IMR-90 (cell line): ENCODE measurements around the gene KCNJ6. TPM values are rescaled to one million over a fixed set of nuclear protein-coding genes. Genes with fewer than 3 reads are reported as not detected.

Experiments
- ATAC-seq: fragments of 200-7000 bp; cut with Tn5 transposase; 2 replicates; pipeline ENCODE4 v1.9.1; 2020; ENCODE audit warnings: low read depth, mild to moderate bottlenecking, moderate library complexity
- BruUV-seq: library from RNA; stranded (reverse); fragments of 400-500 nt; replicated peaks from 2 replicates; lab custom pipeline; 2021; lab: Mats Ljungman, UMichigan
- CTCF ChIA-PET: fragments of 300-600 bp; formaldehyde crosslinking; extraction: SDS; loops from one replicate; lab custom pipeline; 2021; ENCODE audit warnings: antibody characterized with exemption; lab: Yijun Ruan, JAX
- POLR2A ChIA-PET: fragments of 300-600 bp; sonication (Branson Sonifier 250); formaldehyde crosslinking; loops from one replicate; lab custom pipeline; 2022; ENCODE audit warnings: antibody characterized with exemption; ENCODE audit not compliant: unreplicated experiment; lab: Charles Lee
- DNase-seq: peaks from one replicate; pipeline ENCODE4 v3.0.0; 2013
- H2AFZ ChIP-seq: replicated peaks from 2 replicates; pipeline ENCODE3; 2013; ENCODE audit warnings: low read length, mild to moderate bottlenecking; ENCODE audit not compliant: poor library complexity
- H2AK5ac ChIP-seq: 2 replicates; pipeline ENCODE4 v1.6.1; 2013; ENCODE audit warnings: low read depth, low read length, inconsistent platforms
- H2AK9ac ChIP-seq: replicated peaks from 2 replicates; pipeline ENCODE3; 2013; ENCODE audit warnings: mild to moderate bottlenecking, low read depth, low read length, moderate library complexity; ENCODE audit not compliant: poor library complexity
- H2BK120ac ChIP-seq: 2 replicates; pipeline ENCODE4 v1.6.1; 2013; ENCODE audit warnings: low read depth, low read length, inconsistent platforms
- H2BK15ac ChIP-seq: 3 replicates; pipeline ENCODE4 v1.6.1; 2013; ENCODE audit warnings: low read depth, low read length, inconsistent platforms
- H2BK20ac ChIP-seq: 2 replicates; pipeline ENCODE4 v1.6.1; 2013; ENCODE audit warnings: low read depth, mild to moderate bottlenecking, inconsistent platforms, low read length, moderate library complexity
- H2BK5ac ChIP-seq: 2 replicates; pipeline ENCODE4 v1.6.1; 2013; ENCODE audit warnings: mild to moderate bottlenecking, low read depth, low read length, inconsistent platforms; ENCODE audit not compliant: poor library complexity, severe bottlenecking
- H3K14ac ChIP-seq: replicated peaks from 2 replicates; pipeline ENCODE4 v1.6.1; 2013; ENCODE audit warnings: low read depth, low read length, inconsistent platforms
- H3K18ac ChIP-seq: 2 replicates; pipeline ENCODE4 v1.6.1; 2013; ENCODE audit warnings: low read depth, low read length, control low read depth
- H3K23ac ChIP-seq: 2 replicates; pipeline ENCODE4 v1.6.1; 2013; ENCODE audit warnings: low read depth, low read length, inconsistent platforms
- H3K27ac ChIP-seq: 2 replicates; pipeline ENCODE4 v1.5.1; 2013; ENCODE audit warnings: mild to moderate bottlenecking, control low read depth, low read length; ENCODE audit not compliant: insufficient read depth
- H3K27me3 ChIP-seq: 2 replicates; pipeline ENCODE4 v1.6.1; 2013; ENCODE audit warnings: low read length; ENCODE audit not compliant: control insufficient read depth, insufficient read depth
- H3K36me3 ChIP-seq: 2 replicates; pipeline ENCODE4 v1.6.1; 2013; ENCODE audit warnings: low read length, mixed read lengths; ENCODE audit not compliant: control insufficient read depth, insufficient read depth
- H3K4ac ChIP-seq: 2 replicates; pipeline ENCODE4 v1.6.1; 2013; ENCODE audit warnings: low read depth, low read length, inconsistent platforms
- H3K4me1 ChIP-seq: 2 replicates; pipeline ENCODE4 v1.6.1; 2013; ENCODE audit warnings: low read length, mixed read lengths; ENCODE audit not compliant: control insufficient read depth, insufficient read depth
- H3K4me2 ChIP-seq: 2 replicates; pipeline ENCODE4 v1.6.1; 2013; ENCODE audit warnings: low read depth, mild to moderate bottlenecking, control low read depth, low read length, moderate library complexity
- H3K4me3 ChIP-seq: 2 replicates; pipeline ENCODE4 v1.5.1; 2013; ENCODE audit warnings: low read depth, mild to moderate bottlenecking, control low read depth, low read length, moderate library complexity; ENCODE audit not compliant: insufficient read depth
- H3K56ac ChIP-seq: 2 replicates; pipeline ENCODE4 v1.6.1; 2013; ENCODE audit warnings: low read length, inconsistent platforms; ENCODE audit not compliant: insufficient read depth; ENCODE audit errors: extremely low read depth
- H3K79me1 ChIP-seq, 2 experiments: 2 replicates each; pipeline ENCODE4 v1.6.1; 2013; ENCODE audit warnings: low read length in 2 of 2, inconsistent platforms in 1 of 2, low read depth in 1 of 2
- H3K9ac ChIP-seq: 2 replicates; pipeline ENCODE4 v1.6.1; 2013; ENCODE audit warnings: low read depth, low read length, control low read depth
- H3K9me1 ChIP-seq: 2 replicates; pipeline ENCODE4 v1.6.1; 2013; ENCODE audit warnings: low read length, inconsistent platforms; ENCODE audit not compliant: insufficient read depth
- H3K9me3 ChIP-seq: 2 replicates; pipeline ENCODE4 v1.6.1; 2013; ENCODE audit warnings: low read length; ENCODE audit not compliant: control insufficient read depth, insufficient read depth
- H4K20me1 ChIP-seq: 2 replicates; pipeline ENCODE4 v1.6.1; 2013; ENCODE audit warnings: low read length, inconsistent platforms; ENCODE audit not compliant: insufficient read depth
- H4K5ac ChIP-seq: 2 replicates; pipeline ENCODE4 v1.6.1; 2013; ENCODE audit warnings: mild to moderate bottlenecking, low read depth, low read length, control low read depth
- H4K8ac ChIP-seq, 2 experiments: 2 replicates each; pipeline ENCODE4 v1.6.1; 2013; ENCODE audit warnings: low read depth in 2 of 2, low read length in 2 of 2, control low read depth in 1 of 2, inconsistent platforms in 1 of 2
- H4K91ac ChIP-seq: 2 replicates; pipeline ENCODE4 v1.6.1; 2013; ENCODE audit warnings: low read depth, low read length, inconsistent platforms; ENCODE audit not compliant: insufficient read depth
- BHLHE40 ChIP-seq: fragments of 150-350 bp; IDR thresholded peaks from 2 replicates; pipeline ENCODE4 v1.6.1; 2016; ENCODE audit warnings: mild to moderate bottlenecking, low read depth, low read length
- CEBPB ChIP-seq: IDR thresholded peaks from 2 replicates; pipeline ENCODE4 v1.6.1; 2012; ENCODE audit warnings: low read depth, low read length, improper control_type of control experiment
- CHD1 ChIP-seq: IDR thresholded peaks from 2 replicates; pipeline ENCODE4 v1.6.1; 2012; ENCODE audit warnings: low read depth, low read length, improper control_type of control experiment
- FOS ChIP-seq: fragments of 150-350 bp; IDR thresholded peaks from 2 replicates; pipeline ENCODE4 v1.6.1; 2016; ENCODE audit warnings: low read depth, low read length
- MAFK ChIP-seq: IDR thresholded peaks from 2 replicates; pipeline ENCODE4 v1.6.1; 2012; ENCODE audit warnings: low read depth, low read length, improper control_type of control experiment
- MAZ ChIP-seq: IDR thresholded peaks from 2 replicates; pipeline ENCODE4 v1.6.1; 2012; ENCODE audit warnings: low read depth, mild to moderate bottlenecking, low read length, improper control_type of control experiment, moderate library complexity, borderline replicate concordance
- MXI1 ChIP-seq: IDR thresholded peaks from 2 replicates; pipeline ENCODE4 v1.6.1; 2012; ENCODE audit warnings: low read depth, mild to moderate bottlenecking, low read length, moderate library complexity, borderline replicate concordance
- NFE2L2 ChIP-seq: fragments of 150-350 bp; IDR thresholded peaks from 2 replicates; pipeline ENCODE4 v1.6.1; 2016; ENCODE audit warnings: low read depth, mild to moderate bottlenecking, low read length
- POLR2A ChIP-seq: IDR thresholded peaks from 2 replicates; pipeline ENCODE4 v1.6.1; 2012; ENCODE audit warnings: mild to moderate bottlenecking, low read depth, low read length
- RAD21 ChIP-seq: IDR thresholded peaks from 2 replicates; pipeline ENCODE4 v1.6.1; 2012; ENCODE audit warnings: low read length, improper control_type of control experiment
- RCOR1 ChIP-seq: IDR thresholded peaks from 2 replicates; pipeline ENCODE4 v1.6.1; 2012; ENCODE audit warnings: mild to moderate bottlenecking, low read length, improper control_type of control experiment; ENCODE audit not compliant: insufficient replicate concordance
- RFX5 ChIP-seq: IDR thresholded peaks from 2 replicates; pipeline ENCODE4 v1.8.0; 2012; ENCODE audit warnings: low read depth, mild to moderate bottlenecking, low read length, moderate library complexity
- SMC3 ChIP-seq: fragments of 150-350 bp; IDR thresholded peaks from 2 replicates; pipeline ENCODE4 v1.6.1; 2016; ENCODE audit warnings: low read depth, mild to moderate bottlenecking, antibody characterized with exemption, low read length, moderate library complexity
- WGBS, 2 experiments: methylation state at CpG; one replicate each; pipeline versions ENCODE4 v1.1.5 to v1.1.7; 2013; ENCODE audit warnings: missing lambda C conversion rate in 2 of 2; ENCODE audit not compliant: insufficient read length in 1 of 2; ENCODE audit errors: extremely low coverage in 2 of 2; 5-methylcytosine and 5-hydroxymethylcytosine counted together
- dilution Hi-C: fragments of 300-500 bp; cut with HindIII; formaldehyde crosslinking; loops from one replicate; pipeline ENCODE4 v1.14.3; 2018; ENCODE audit warnings: low sequenced_read_pairs; ENCODE audit not compliant: unreplicated experiment
- in situ Hi-C: fragments of 300-500 bp; cut with MboI; formaldehyde crosslinking; loops from 3 replicates; pipeline ENCODE4 v1.14.3; 2019; ENCODE audit warnings: low sequenced_read_pairs, inconsistent platforms, mixed read lengths
- intact Hi-C: fragments of 100-400 bp; cut with micrococcal nuclease; formaldehyde crosslinking; loops from 2 replicates; pipeline ENCODE4 v1.10.0; 2022
- polyA plus RNA-seq, 3 experiments: library from polyadenylated mRNA; depleted of rRNA; stranded (reverse); fragments of >200 nt; gene quantifications; 2 replicates each; pipeline ENCODE4 v1.2.3, GENCODE V29; 2012; ENCODE audit warnings: low replicate concordance in 1 of 3
- total RNA-seq: library from RNA; depleted of rRNA; stranded (reverse); fragments of >200 nt; gene quantifications from 2 replicates; pipeline ENCODE4 v1.2.3, GENCODE V29; 2012
- TF ChIP-seq, protein P1 (sequence below): fragments of 150-350 bp; IDR thresholded peaks from 2 replicates; pipeline ENCODE4 v1.6.1; 2017; ENCODE audit warnings: mild to moderate bottlenecking, antibody characterized with exemption, low read length, low read depth
- TF ChIP-seq, protein P2 (sequence below): conservative IDR thresholded peaks from 2 replicates; pipeline ENCODE4 v1.5.1; 2012; ENCODE audit warnings: mild to moderate bottlenecking, low read depth, low read length, improper control_type of control experiment
- TF ChIP-seq, protein P3 (sequence below): fragments of 150-350 bp; IDR thresholded peaks from 2 replicates; pipeline ENCODE4 v1.6.1; 2016; ENCODE audit warnings: low read depth, mild to moderate bottlenecking, low read length, moderate library complexity, borderline replicate concordance

KCNJ6 gene
- total and polyA plus RNA-seq, 2 of the 4 experiments (the other 2 are of a cell fraction) = under 0.01 to 0.02 TPM

DNA sequence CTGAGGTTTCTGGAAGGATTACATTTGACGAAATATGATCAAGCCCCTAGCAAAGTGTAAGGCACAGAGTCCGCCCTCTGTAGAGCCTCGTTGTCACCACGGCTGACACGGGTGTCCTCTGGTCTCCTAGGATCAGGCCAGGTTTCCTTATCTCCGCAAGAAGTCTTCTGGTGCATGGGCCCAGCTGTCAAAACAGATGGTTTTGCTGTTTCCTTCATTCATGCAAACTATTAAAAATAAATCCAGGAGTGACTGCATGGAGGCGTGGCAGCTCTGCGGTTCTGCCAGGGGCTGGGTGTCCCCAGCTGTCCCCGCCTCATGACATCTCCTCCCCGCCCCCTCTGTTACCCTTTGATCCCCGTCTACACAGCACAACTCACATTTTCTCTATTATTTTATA lies 340.7 kb downstream of the KCNJ6 start:
- no peak overlapping the region for H4K8ac ChIP-seq
- no peak overlapping the region for H3K27ac ChIP-seq
- H3K4me2 ChIP-seq = no peak overlapping the region
- TF ChIP-seq RCOR1 (no peak), CHD1 (no peak), SMC3 (no peak), BHLHE40 (no peak), NFE2L2 (no peak), MAFK (no peak), RAD21 (no peak), MXI1 (no peak), MAZ (no peak), FOS (no peak), POLR2A (no peak), RFX5 (no peak), CEBPB (no peak)
- TF ChIP-seq, protein P1, sequence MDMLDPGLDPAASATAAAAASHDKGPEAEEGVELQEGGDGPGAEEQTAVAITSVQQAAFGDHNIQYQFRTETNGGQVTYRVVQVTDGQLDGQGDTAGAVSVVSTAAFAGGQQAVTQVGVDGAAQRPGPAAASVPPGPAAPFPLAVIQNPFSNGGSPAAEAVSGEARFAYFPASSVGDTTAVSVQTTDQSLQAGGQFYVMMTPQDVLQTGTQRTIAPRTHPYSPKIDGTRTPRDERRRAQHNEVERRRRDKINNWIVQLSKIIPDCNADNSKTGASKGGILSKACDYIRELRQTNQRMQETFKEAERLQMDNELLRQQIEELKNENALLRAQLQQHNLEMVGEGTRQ = no peak
- TF ChIP-seq, protein P2, sequence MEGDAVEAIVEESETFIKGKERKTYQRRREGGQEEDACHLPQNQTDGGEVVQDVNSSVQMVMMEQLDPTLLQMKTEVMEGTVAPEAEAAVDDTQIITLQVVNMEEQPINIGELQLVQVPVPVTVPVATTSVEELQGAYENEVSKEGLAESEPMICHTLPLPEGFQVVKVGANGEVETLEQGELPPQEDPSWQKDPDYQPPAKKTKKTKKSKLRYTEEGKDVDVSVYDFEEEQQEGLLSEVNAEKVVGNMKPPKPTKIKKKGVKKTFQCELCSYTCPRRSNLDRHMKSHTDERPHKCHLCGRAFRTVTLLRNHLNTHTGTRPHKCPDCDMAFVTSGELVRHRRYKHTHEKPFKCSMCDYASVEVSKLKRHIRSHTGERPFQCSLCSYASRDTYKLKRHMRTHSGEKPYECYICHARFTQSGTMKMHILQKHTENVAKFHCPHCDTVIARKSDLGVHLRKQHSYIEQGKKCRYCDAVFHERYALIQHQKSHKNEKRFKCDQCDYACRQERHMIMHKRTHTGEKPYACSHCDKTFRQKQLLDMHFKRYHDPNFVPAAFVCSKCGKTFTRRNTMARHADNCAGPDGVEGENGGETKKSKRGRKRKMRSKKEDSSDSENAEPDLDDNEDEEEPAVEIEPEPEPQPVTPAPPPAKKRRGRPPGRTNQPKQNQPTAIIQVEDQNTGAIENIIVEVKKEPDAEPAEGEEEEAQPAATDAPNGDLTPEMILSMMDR = no peak
- TF ChIP-seq, protein P3, sequence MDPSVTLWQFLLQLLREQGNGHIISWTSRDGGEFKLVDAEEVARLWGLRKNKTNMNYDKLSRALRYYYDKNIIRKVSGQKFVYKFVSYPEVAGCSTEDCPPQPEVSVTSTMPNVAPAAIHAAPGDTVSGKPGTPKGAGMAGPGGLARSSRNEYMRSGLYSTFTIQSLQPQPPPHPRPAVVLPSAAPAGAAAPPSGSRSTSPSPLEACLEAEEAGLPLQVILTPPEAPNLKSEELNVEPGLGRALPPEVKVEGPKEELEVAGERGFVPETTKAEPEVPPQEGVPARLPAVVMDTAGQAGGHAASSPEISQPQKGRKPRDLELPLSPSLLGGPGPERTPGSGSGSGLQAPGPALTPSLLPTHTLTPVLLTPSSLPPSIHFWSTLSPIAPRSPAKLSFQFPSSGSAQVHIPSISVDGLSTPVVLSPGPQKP = no peak
- no peak overlapping the region for H3K9ac ChIP-seq
- H4K20me1 ChIP-seq = no peaks in the 10 kb centered on the region
- dilution Hi-C loops = no loop called here
- no peak overlapping the region for H2AK9ac ChIP-seq
- H3K4me3 ChIP-seq = no peak overlapping the region
- intact Hi-C loops = no loop called here
- no peak overlapping the region for H4K5ac ChIP-seq
- no peak overlapping the region for H3K14ac ChIP-seq
- H3K79me1 ChIP-seq = no peaks in the 10 kb centered on the region
- H3K4me1 ChIP-seq = no peaks in the 10 kb centered on the region
- 77% methylated on average over 6 of the region's 11 CpGs; no CpG with 5 or more reads in 1 of the 2 experiments for WGBS, 2 experiments
- POLR2A ChIA-PET = no interaction called here
- no peaks in the 10 kb centered on the region for H3K36me3 ChIP-seq
- BruUV-seq = no TSS peak
- in situ Hi-C loops = no loop called here
- H3K4ac ChIP-seq = no peak overlapping the region
- no peak overlapping the region for H3K56ac ChIP-seq
- H2BK120ac ChIP-seq = no peak overlapping the region
- H2AFZ ChIP-seq = no peak overlapping the region
- H3K9me1 ChIP-seq = no peaks in the 10 kb centered on the region
- no peak overlapping the region for H2BK15ac ChIP-seq
- ATAC-seq (no peak; the same call in 1 of the 2 replicates), DNase-seq (no peak)
- no peak overlapping the region for H3K18ac ChIP-seq
- peaks cover 8% of the 10 kb centered on the region for H3K27me3 ChIP-seq
- H2BK20ac ChIP-seq = no peak overlapping the region
- H4K91ac ChIP-seq = no peak overlapping the region
- no peak overlapping the region for H2AK5ac ChIP-seq
- H3K23ac ChIP-seq = no peak overlapping the region
- peaks cover 7% of the 10 kb centered on the region for H3K9me3 ChIP-seq
- no peak overlapping the region for H2BK5ac ChIP-seq
- CTCF ChIA-PET = interaction anchor here (1.6 kb wide), 1 partner anchor 11 kb away, joined by 3 read pairs; no protein-coding TSS in a partner anchor
